HepG2 (cell line): ENCODE measurements around the gene TBCD. TPM values are rescaled to one million over a fixed set of nuclear protein-coding genes. Genes with fewer than 3 reads are reported as not detected.

Experiments used
- CBX5 ChIP-seq: sonication (generic); formaldehyde crosslinking; IDR thresholded peaks from 2 replicates; pipeline ENCODE4 v1.4.0; 2020; ENCODE audit warnings: missing genetic modification reagents, borderline replicate concordance
- CTCF ChIP-seq: sonication (generic); formaldehyde crosslinking; IDR thresholded peaks from 2 replicates; pipeline ENCODE4 v1.5.0; 2020; ENCODE audit warnings: mild to moderate bottlenecking, missing genetic modification reagents, moderate library complexity
- ELF4 ChIP-seq: sonication (generic); formaldehyde crosslinking; IDR thresholded peaks from 2 replicates; pipeline ENCODE4 v1.5.0; 2020; ENCODE audit warnings: missing genetic modification reagents, mild to moderate bottlenecking, moderate library complexity, borderline replicate concordance
- FOXA1 ChIP-seq, 2 experiments: fragments of 450-650 bp in 1 of 2; sonication (generic) in 1 of 2; formaldehyde crosslinking in 1 of 2; IDR thresholded peaks; 2 replicates each; pipeline versions ENCODE4 v1.4.0 to v1.6.1; 2016 to 2020; ENCODE audit warnings: missing genetic modification reagents in 1 of 2
- LBX2 ChIP-seq: sonication (generic); formaldehyde crosslinking; IDR thresholded peaks from 2 replicates; pipeline ENCODE4 v1.5.0; 2020; ENCODE audit warnings: missing genetic modification reagents, mild to moderate bottlenecking, borderline replicate concordance
- SNAPC4 ChIP-seq: sonication (generic); formaldehyde crosslinking; IDR thresholded peaks from 2 replicates; pipeline ENCODE4 v1.4.0; 2020; ENCODE audit warnings: mild to moderate bottlenecking, missing genetic modification reagents
- XRCC5 ChIP-seq: fragments of 200-400 bp; formaldehyde crosslinking; optimal IDR thresholded peaks from 2 replicates; pipeline ENCODE3; 2017; ENCODE audit warnings: mild to moderate bottlenecking, low read length
- ZNF12 ChIP-seq: sonication (generic); formaldehyde crosslinking; IDR thresholded peaks from 2 replicates; pipeline ENCODE4 v1.5.0; 2020; ENCODE audit warnings: missing genetic modification reagents
- ZNF180 ChIP-seq: sonication (generic); formaldehyde crosslinking; IDR thresholded peaks from 2 replicates; pipeline ENCODE4 v1.4.0; 2020; ENCODE audit warnings: low read depth, missing genetic modification reagents, borderline replicate concordance
- ZNF281 ChIP-seq: sonication (generic); formaldehyde crosslinking; IDR thresholded peaks from 2 replicates; pipeline ENCODE4 v1.4.0; 2020; ENCODE audit warnings: missing genetic modification reagents, borderline replicate concordance
- ZNF292 ChIP-seq: sonication (generic); formaldehyde crosslinking; IDR thresholded peaks from 2 replicates; pipeline ENCODE4 v1.8.1; 2022; ENCODE audit warnings: mild to moderate bottlenecking, low read depth, missing genetic modification reagents, borderline replicate concordance
- ZNF343 ChIP-seq: sonication (generic); formaldehyde crosslinking; IDR thresholded peaks from 2 replicates; pipeline ENCODE4 v1.4.0; 2020; ENCODE audit warnings: mild to moderate bottlenecking, missing genetic modification reagents
- ZNF362 ChIP-seq: sonication (generic); formaldehyde crosslinking; IDR thresholded peaks from 2 replicates; pipeline ENCODE4 v1.4.0; 2020; ENCODE audit warnings: missing genetic modification reagents, mild to moderate bottlenecking, borderline replicate concordance
- ZNF451 ChIP-seq: sonication (generic); formaldehyde crosslinking; IDR thresholded peaks from 2 replicates; pipeline ENCODE4 v1.5.0; 2020; ENCODE audit warnings: mild to moderate bottlenecking, missing genetic modification reagents
- ZNF670 ChIP-seq: sonication (generic); formaldehyde crosslinking; IDR thresholded peaks from 2 replicates; pipeline ENCODE4 v1.8.0; 2022; ENCODE audit warnings: mild to moderate bottlenecking, missing genetic modification reagents, borderline replicate concordance
- ZNF709 ChIP-seq: sonication (generic); formaldehyde crosslinking; IDR thresholded peaks from 2 replicates; pipeline ENCODE4 v1.5.0; 2020; ENCODE audit warnings: mild to moderate bottlenecking, missing genetic modification reagents
- ZNF878 ChIP-seq: sonication (generic); formaldehyde crosslinking; IDR thresholded peaks from 2 replicates; pipeline ENCODE4 v1.8.1; 2023; ENCODE audit warnings: mild to moderate bottlenecking, missing genetic modification reagents, moderate library complexity
- polyA plus RNA-seq, 8 experiments: library from polyadenylated mRNA; depleted of rRNA in 3 of 8; stranded (reverse) in 7 of 8; unstranded in 1 of 8; fragments of >200 nt; fragmentation: Illumina TruSeq in 4 of 8; extraction: Trizol in 4 of 8; gene quantifications; 2 replicates each; pipeline versions ENCODE4 v1.2.1 to v1.2.3, GENCODE V29; 2011 to 2016; ENCODE audit warnings: low read depth in 4 of 8, missing spikeins in 1 of 8, mixed read lengths in 1 of 8; ENCODE audit not compliant: insufficient read depth in 1 of 8
- total RNA-seq, 5 experiments: library from RNA; depleted of rRNA; stranded (reverse); fragments of >200 nt; fragmentation: Illumina TruSeq; extraction: Trizol; gene quantifications; 2 replicates each; pipeline ENCODE4 v1.2.3, GENCODE V29; 2016; ENCODE audit warnings: low read depth in 1 of 5

The TBCD gene
- total and polyA plus RNA-seq, 2 of the 13 experiments (the other 11 are each of a cell fraction or from before 2014, with no cell fraction given) = 33.9 to 54.8 TPM

- TF ChIP-seq SNAPC4 (CRISPR knock-in tag) (no peak), ZNF281 (CRISPR knock-in tag) (peak; percentile 59; the same call in 1 of the 2 replicates), ZNF12 (CRISPR knock-in tag) (peak; percentile 77; the same call in 1 of the 2 replicates), LBX2 (CRISPR knock-in tag) (no peak), ELF4 (CRISPR knock-in tag) (no peak), CTCF (CRISPR knock-in tag) (0 out of 2 replicates have a peak, but pooled peaks have one; percentile 10), ZNF709 (CRISPR knock-in tag) (no peak), FOXA1 (IDR thresholded peaks at IDR 0.05) (no peak), FOXA1 (CRISPR knock-in tag; IDR thresholded peaks at IDR 0.05) (peak; percentile 71), ZNF362 (CRISPR knock-in tag) (no peak), ZNF292 (CRISPR knock-in tag) (peak; percentile 39; the same call in 1 of the 2 replicates), ZNF878 (no peak), CBX5 (CRISPR knock-in tag) (peak; percentile 65; the same call in 1 of the 2 replicates), ZNF451 (CRISPR knock-in tag) (no peak), XRCC5 (peak; percentile 30), ZNF343 (CRISPR knock-in tag) (no peak), ZNF670 (CRISPR knock-in tag) (no peak), ZNF180 (CRISPR knock-in tag) (no peak)
Measured at GRCh38 chr17:82838386-82839063, 86.7 kb downstream of the TBCD start (continued).
